SU-DHL-6 (cell line): ENCODE measurements around the gene LRRC56.

ENCODE experiments used
- CTCF ChIP-seq: fragments of 200-600 bp; sonication (generic); IDR thresholded peaks from one replicate; pipeline ENCODE4 v1.5.1; 2017; ENCODE audit warnings: antibody characterized with exemption, mild to moderate bottlenecking, low read length, moderate library complexity; ENCODE audit not compliant: insufficient read depth, poor library complexity, severe bottlenecking
- EZH2phosphoT487 ChIP-seq: fragments of 200-600 bp; sonication (generic), shearing (Covaris generic); conservative IDR thresholded peaks from 2 replicates; pipeline ENCODE4 v1.6.1; 2018; ENCODE audit warnings: mild to moderate bottlenecking, antibody characterized with exemption, low read length, moderate library complexity, mixed read lengths

GRCh38 chr11:563812-564578 is 26.7 kb downstream of the LRRC56 start:
- TF ChIP-seq CTCF (no peak), EZH2phosphoT487 (no peak)
